Erythroblast (primary cell): ENCODE results near the gene DLG2.

ENCODE experiments used
- GATA1 ChIP-seq: IDR thresholded peaks from 2 replicates; pipeline ENCODE4 v1.6.1; 2011; ENCODE audit warnings: low read depth, mild to moderate bottlenecking, control low read depth, low read length, moderate library complexity
- POLR2A ChIP-seq: IDR thresholded peaks from 2 replicates; pipeline ENCODE4 v1.6.1; 2011; ENCODE audit warnings: mild to moderate bottlenecking, low read length

GRCh38 chr11:83706566-83706965 is 1920.6 kb downstream of the DLG2 start:
- TF ChIP-seq POLR2A, result no peak
- no peak for TF ChIP-seq GATA1
